ENCODE data around the gene WDR83.
"Not testable (repeated sequence)": the region's sequence is repeated elsewhere in the genome, so short reads cannot be mapped to it uniquely, and the experiment has no call there.

Gene WDR83

GRCh38 chr19:12666265-12667048 lies at the start of gene WDR83, which contains the start of gene MAN2B1:
Gene WDR83, plus strand, starts transcription at chr19:12666807. Its CDS starts 2,984 bp downstream, at chr19:12669791.
Gene MAN2B1, minus strand, starts transcription at chr19:12666742. Its CDS starts 41 bp downstream, at chr19:12666701.
- no peak for TF ChIP-seq CTCF (IDR thresholded peaks at IDR 0.05; ENCODE audit: insufficient read depth, low read depth, low read length, missing control alignments)
- peak within 1 kb of the TSS; percentile 88 for H3K4me3 ChIP-seq (ENCODE audit: low read length)
- DNase-seq (ENCODE audit: low read depth): peak; percentile 75

- DNase-seq (ENCODE audit: low read depth): no peak
- no peak overlapping the region for H3K4me3 ChIP-seq (ENCODE audit: low read length)
These were observed 49.0 kb upstream of the WDR83 start for GRCh38 chr19:12617646-12618045.

GRCh38 chr19:12621253-12622024 lies 45.2 kb upstream of the WDR83 start:
- H3K4me3 ChIP-seq (ENCODE audit: low read length); DNase-seq (ENCODE audit: low read depth): not testable (repeated sequence)

More at GRCh38 chr19:12617646-12618045, 49.0 kb upstream of the WDR83 start:
- TF ChIP-seq CTCF (IDR thresholded peaks at IDR 0.05; ENCODE audit: insufficient read depth, low read depth, low read length, missing control alignments): no peak

- no peak for TF ChIP-seq CTCF (IDR thresholded peaks at IDR 0.05; ENCODE audit: insufficient read depth, low read depth, low read length, missing control alignments)
- DNase-seq (ENCODE audit: low read depth): no peak
- H3K4me3 ChIP-seq (ENCODE audit: low read length): no peak overlapping the region
These were observed 43.1 kb upstream of the WDR83 start for GRCh38 chr19:12623361-12624031.

GRCh38 chr19:12626958-12627357 lies 39.6 kb upstream of the WDR83 start:
- no peak for DNase-seq (ENCODE audit: low read depth)
- TF ChIP-seq CTCF (IDR thresholded peaks at IDR 0.05; ENCODE audit: insufficient read depth, low read depth, low read length, missing control alignments): no peak

GRCh38 chr19:12628040-12629022 lies 38.3 kb upstream of the WDR83 start:
- TF ChIP-seq CTCF (IDR thresholded peaks at IDR 0.05; ENCODE audit: insufficient read depth, low read depth, low read length, missing control alignments): no peak
- H3K4me3 ChIP-seq (ENCODE audit: low read length): no peak overlapping the region
- peak; percentile 11 for DNase-seq (ENCODE audit: low read depth)

More at GRCh38 chr19:12626958-12627357, 39.6 kb upstream of the WDR83 start:
- H3K4me3 ChIP-seq (ENCODE audit: low read length): no peak overlapping the region
